Measurements from ENCODE around the gene SPRED2. TPM values are rescaled to one million over a fixed set of nuclear protein-coding genes. Genes with fewer than 3 reads are reported as not detected.

Gene SPRED2
- total RNA-seq, 1 donor from 2014 or later = 9.4 TPM

DNA sequence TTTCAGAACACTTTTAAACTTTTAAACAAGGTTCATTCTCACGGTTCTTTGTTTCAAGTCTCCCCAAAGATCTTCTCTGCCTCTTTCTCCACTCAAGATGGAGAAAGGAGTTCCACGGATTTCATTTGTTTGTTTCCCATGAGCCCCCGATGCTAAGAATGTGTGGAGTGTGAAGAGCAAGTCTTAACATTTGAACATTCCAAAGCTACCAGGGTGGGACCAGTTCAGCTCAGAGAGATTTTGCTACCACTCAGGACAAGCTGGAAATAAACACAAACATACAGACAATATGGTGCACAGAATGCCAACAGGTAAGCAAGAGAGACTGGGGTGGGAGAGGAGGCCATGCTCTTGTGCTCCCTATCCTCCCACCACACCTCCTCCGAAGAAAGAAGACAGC, 56.7 kb downstream of the SPRED2 start:
- peaks cover 9% of the 10 kb centered on the region for H3K27me3 Mint-ChIP-seq (ENCODE audit: insufficient read depth)
- intact Hi-C loops (cut with micrococcal nuclease) = no loop called here
- H3K36me3 Mint-ChIP-seq (ENCODE audit: low read depth) = peaks cover 3% of the 10 kb centered on the region
- no peak for DNase-seq (ENCODE audit: low spot score)
- H3K4me1 Mint-ChIP-seq (ENCODE audit: low read depth) = peaks cover 55% of the 10 kb centered on the region
- H3K4me3 Mint-ChIP-seq = no peak overlapping the region
- no peaks in the 10 kb centered on the region for H3K9me3 Mint-ChIP-seq
- no peak overlapping the region for H3K27ac Mint-ChIP-seq

DNA sequence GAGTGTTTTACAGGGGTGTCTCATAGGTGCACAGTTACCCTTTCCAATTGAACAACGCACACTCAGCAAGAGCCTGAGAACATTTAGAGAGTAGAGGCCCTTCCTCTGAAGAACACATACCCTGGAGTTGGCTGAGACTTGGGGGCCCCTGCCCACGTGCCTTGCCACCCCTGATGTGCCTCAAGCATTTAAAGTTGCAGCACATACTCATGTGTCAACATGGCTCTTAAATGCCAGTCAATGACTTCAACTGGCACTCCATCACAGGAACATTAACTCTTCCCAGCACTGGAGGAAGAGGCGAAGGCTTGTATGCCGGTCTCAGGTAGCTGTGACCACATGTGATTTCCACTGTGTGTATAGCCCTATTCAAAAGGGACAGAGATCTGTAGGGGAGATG, 57.4 kb downstream of the SPRED2 start:
- no peak overlapping the region for H3K4me3 Mint-ChIP-seq
- intact Hi-C loops (cut with micrococcal nuclease) = no loop called here
- no peak overlapping the region for H3K27ac Mint-ChIP-seq
- DNase-seq (ENCODE audit: low spot score) = no peak
- H3K9me3 Mint-ChIP-seq = no peaks in the 10 kb centered on the region
- peaks cover 53% of the 10 kb centered on the region for H3K4me1 Mint-ChIP-seq (ENCODE audit: low read depth)
- peaks cover 9% of the 10 kb centered on the region for H3K27me3 Mint-ChIP-seq (ENCODE audit: insufficient read depth)
- peaks cover 3% of the 10 kb centered on the region for H3K36me3 Mint-ChIP-seq (ENCODE audit: low read depth)

DNA sequence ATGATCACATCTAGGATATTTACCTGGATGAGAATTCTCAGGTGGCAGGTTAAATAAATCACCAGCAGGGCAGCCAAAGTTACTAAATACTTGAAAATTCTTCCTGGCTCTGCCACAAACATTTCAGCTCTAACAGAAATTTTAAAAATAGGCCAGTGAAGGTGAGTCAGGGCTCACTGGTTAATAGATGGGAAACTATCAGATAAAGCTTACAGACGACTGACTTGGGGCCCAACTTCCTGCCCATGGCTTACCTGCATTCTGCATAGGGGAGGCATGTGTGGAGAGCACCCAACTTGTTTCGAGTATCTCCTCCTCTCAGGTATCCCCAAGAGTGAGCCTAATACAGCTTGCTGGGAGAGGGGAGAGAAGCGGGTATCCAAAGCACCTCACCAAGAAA, 57.8 kb downstream of the SPRED2 start:
- Mint-ChIP-seq H3K4me3 (no peak overlapping the region), H3K27me3 (ENCODE audit: insufficient read depth) (peaks cover 9% of the 10 kb centered on the region), H3K4me1 (ENCODE audit: low read depth) (peaks cover 48% of the 10 kb centered on the region), H3K9me3 (no peaks in the 10 kb centered on the region), H3K27ac (no peak overlapping the region), H3K36me3 (ENCODE audit: low read depth) (peaks cover 3% of the 10 kb centered on the region)
- intact Hi-C loops (cut with micrococcal nuclease) = no loop called here
- no peak for DNase-seq (ENCODE audit: low spot score)

DNA sequence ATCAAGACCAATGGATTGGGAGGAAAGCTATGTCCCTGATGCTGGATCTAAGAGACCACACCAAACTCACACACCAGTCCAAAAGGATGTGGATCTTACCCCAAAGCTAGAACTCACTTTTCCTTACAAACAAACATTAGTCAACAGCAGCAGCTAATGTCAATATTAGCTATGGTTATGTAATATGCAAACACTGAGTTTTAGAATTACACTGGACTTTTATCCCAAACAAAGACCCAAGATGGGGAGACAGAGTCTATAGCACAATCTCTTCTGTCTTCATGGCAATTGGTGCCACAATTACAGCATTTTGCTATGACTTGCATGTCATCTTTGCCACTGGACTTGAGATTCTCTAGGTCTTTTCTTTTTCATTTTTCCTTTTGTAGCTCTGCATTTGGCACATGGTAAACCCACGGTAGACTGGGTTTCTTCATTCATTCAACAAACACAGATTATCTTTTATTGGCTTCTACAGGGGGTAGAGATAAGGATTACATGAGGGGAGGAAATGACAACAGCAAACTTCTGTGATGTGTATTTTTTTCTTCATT, 59.0 kb downstream of the SPRED2 start:
- intact Hi-C loops (cut with micrococcal nuclease) = no loop called here
- H3K36me3 Mint-ChIP-seq (ENCODE audit: low read depth) = peaks cover 3% of the 10 kb centered on the region
- DNase-seq (ENCODE audit: low spot score) = no peak
- H3K4me1 Mint-ChIP-seq (ENCODE audit: low read depth) = peaks cover 39% of the 10 kb centered on the region
- H3K9me3 Mint-ChIP-seq = no peaks in the 10 kb centered on the region
- peaks cover 9% of the 10 kb centered on the region for H3K27me3 Mint-ChIP-seq (ENCODE audit: insufficient read depth)
- H3K4me3 Mint-ChIP-seq = no peak overlapping the region
- no peak overlapping the region for H3K27ac Mint-ChIP-seq

DNA sequence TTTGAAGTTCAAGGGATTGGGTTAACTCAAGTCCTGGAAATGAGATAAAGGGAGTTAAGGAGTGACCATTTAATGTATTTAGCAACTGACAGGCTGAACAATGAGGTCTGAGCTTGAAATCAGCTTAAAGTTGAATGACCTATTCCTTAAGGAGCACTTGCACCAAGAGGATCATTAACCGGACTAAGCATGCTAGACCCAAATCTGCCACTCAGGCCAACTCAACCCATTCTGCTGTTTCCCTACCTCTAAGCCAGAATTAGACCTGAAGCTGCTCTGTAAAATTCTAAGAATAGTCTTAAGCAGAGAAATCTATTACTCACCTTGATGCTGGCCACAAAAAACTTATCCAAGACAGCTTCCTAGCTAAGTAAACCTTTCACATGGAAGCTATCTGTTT, 59.8 kb downstream of the SPRED2 start:
- intact Hi-C loops (cut with micrococcal nuclease) = no loop called here
- no peak for DNase-seq (ENCODE audit: low spot score)
- Mint-ChIP-seq H3K36me3 (ENCODE audit: low read depth) (peaks cover 3% of the 10 kb centered on the region), H3K4me3 (no peak overlapping the region), H3K27ac (no peak overlapping the region), H3K4me1 (ENCODE audit: low read depth) (peaks cover 33% of the 10 kb centered on the region), H3K9me3 (no peaks in the 10 kb centered on the region), H3K27me3 (ENCODE audit: insufficient read depth) (peaks cover 9% of the 10 kb centered on the region)

DNA sequence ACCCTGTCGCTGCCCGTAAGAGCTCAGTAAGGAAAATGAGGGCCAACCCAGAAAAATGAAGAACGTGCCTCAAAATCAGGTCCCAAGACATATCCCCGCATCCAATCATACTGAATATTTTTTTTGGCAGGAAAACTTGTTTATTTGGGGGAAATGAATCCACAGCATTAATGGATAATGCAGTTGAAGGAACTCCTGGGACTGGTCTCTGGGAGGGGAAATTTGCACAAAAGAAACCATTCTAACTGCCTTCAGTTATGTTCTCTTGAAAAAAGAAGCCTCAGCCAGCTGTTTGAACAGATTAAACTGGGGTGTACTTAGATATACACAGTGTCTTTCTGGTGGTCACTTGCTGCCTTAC, 61.3 kb downstream of the SPRED2 start:
- no peak for DNase-seq (ENCODE audit: low spot score)
- H3K4me3 Mint-ChIP-seq = no peak overlapping the region
- no peaks in the 10 kb centered on the region for H3K9me3 Mint-ChIP-seq
- H3K36me3 Mint-ChIP-seq (ENCODE audit: low read depth) = peaks cover 3% of the 10 kb centered on the region
- H3K27me3 Mint-ChIP-seq (ENCODE audit: insufficient read depth) = peaks cover 5% of the 10 kb centered on the region
- intact Hi-C loops (cut with micrococcal nuclease) = no loop called here
- H3K4me1 Mint-ChIP-seq (ENCODE audit: low read depth) = peaks cover 40% of the 10 kb centered on the region
- no peak overlapping the region for H3K27ac Mint-ChIP-seq

DNA sequence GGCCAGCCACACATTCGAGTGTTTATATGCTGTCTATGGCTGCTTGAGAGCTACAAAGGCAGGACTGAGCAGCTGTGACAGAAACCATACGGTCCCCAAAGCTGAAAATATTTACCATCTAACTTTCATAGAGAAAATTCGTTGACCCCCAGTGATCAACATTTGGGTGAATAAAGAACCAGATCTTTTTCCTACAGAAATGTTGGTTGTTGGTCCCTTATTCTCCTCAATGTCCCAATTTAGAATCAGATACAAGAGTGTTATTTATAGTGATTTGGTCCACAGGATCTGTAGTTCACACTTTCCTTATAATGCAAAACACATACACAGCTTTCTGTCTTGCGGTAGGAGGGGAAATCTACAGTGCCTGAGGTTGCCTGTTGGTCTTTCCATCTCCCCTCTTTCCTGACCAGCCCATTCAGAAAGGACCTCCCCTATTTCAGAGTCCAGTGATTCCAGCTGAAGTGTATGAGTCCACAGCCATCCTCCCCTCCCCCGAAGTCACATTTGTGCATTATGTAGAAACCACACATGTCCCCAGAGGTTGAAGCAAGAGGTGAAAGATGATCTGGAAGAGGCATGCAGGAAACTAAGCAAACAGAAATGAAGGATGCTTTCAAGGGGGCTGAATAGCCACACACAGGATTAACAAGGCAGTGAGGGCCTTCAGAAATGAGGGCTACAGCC, 61.9 kb downstream of the SPRED2 start:
- H3K27me3 Mint-ChIP-seq (ENCODE audit: insufficient read depth) = peaks cover 5% of the 10 kb centered on the region
- DNase-seq (ENCODE audit: low spot score) = no peak
- H3K27ac Mint-ChIP-seq = no peak overlapping the region
- peaks cover 3% of the 10 kb centered on the region for H3K36me3 Mint-ChIP-seq (ENCODE audit: low read depth)
- no peaks in the 10 kb centered on the region for H3K9me3 Mint-ChIP-seq
- intact Hi-C loops (cut with micrococcal nuclease) = no loop called here
- no peak overlapping the region for H3K4me3 Mint-ChIP-seq
- H3K4me1 Mint-ChIP-seq (ENCODE audit: low read depth) = peaks cover 41% of the 10 kb centered on the region

DNA sequence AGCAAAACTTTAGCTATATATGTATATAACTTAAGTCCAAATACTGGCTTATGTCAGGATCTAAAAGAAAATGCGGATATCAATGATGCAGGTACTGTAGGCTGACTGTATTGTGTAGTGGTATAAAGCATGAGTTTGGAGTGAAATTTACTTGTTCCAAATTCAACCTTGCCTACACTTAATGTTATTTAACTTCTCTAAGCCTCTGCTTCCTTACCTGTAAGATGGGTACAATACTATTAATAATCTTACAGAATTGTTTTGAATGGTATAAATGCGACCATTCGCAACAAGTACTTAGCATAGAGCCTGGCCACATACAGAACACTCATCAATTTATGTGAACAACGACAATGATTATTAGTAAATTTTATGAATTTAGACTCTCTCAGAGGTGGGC, 62.4 kb downstream of the SPRED2 start:
- peaks cover 5% of the 10 kb centered on the region for H3K27me3 Mint-ChIP-seq (ENCODE audit: insufficient read depth)
- peaks cover 3% of the 10 kb centered on the region for H3K36me3 Mint-ChIP-seq (ENCODE audit: low read depth)
- H3K27ac Mint-ChIP-seq = no peak overlapping the region
- intact Hi-C loops (cut with micrococcal nuclease) = no loop called here
- H3K4me3 Mint-ChIP-seq = no peak overlapping the region
- DNase-seq (ENCODE audit: low spot score) = no peak
- no peaks in the 10 kb centered on the region for H3K9me3 Mint-ChIP-seq
- H3K4me1 Mint-ChIP-seq (ENCODE audit: low read depth) = peaks cover 47% of the 10 kb centered on the region

DNA sequence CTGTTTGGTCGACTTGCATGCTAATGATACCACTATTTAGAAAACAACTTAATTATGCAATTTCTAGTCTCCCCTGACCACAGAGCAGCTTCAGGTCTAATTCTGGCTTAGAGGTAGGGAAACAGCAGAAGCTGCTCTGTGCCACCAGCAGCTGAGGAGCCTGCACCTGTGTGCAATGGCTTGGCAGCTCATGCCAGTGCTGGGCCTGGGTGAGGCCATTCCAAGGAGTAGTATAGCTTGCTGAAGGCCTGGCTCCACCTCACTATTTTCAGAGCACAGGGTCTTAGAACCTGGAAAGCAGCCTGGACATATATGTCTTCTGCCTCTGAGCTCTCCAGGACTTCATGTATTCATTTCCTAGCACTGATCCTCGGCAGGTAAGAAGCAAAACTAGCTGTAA, 62.8 kb downstream of the SPRED2 start:
- Mint-ChIP-seq H3K4me1 (ENCODE audit: low read depth) (peaks cover 43% of the 10 kb centered on the region), H3K27ac (no peak overlapping the region), H3K4me3 (no peak overlapping the region), H3K36me3 (ENCODE audit: low read depth) (peaks cover 3% of the 10 kb centered on the region), H3K27me3 (ENCODE audit: insufficient read depth) (peaks cover 5% of the 10 kb centered on the region), H3K9me3 (no peaks in the 10 kb centered on the region)
- intact Hi-C loops (cut with micrococcal nuclease) = no loop called here
- DNase-seq (ENCODE audit: low spot score) = no peak

DNA sequence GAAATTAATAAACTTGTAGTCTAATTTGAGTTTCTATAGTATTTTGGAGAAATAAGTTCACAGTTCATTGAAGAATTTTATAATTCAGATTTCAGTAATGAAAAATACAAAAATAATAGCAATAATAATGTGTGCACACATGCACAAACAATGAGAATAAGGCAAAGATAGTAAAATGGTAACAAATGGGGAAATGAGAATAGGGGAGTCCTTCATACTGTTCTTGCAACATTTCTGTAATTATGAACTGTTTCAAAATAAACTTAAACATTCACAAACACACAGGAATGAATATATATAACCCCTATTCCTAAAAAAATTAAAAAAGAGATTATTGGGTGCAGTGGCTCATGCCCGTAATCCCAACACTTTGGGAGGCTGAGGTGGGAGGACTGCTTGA, 63.9 kb downstream of the SPRED2 start:
- intact Hi-C loops (cut with micrococcal nuclease) = no loop called here
- no peak for DNase-seq (ENCODE audit: low spot score)
- Mint-ChIP-seq H3K27ac (no peak overlapping the region), H3K4me1 (ENCODE audit: low read depth) (peaks cover 41% of the 10 kb centered on the region), H3K27me3 (ENCODE audit: insufficient read depth) (peaks cover 3% of the 10 kb centered on the region), H3K9me3 (no peaks in the 10 kb centered on the region), H3K4me3 (no peak overlapping the region), H3K36me3 (ENCODE audit: low read depth) (peaks cover 3% of the 10 kb centered on the region)

DNA sequence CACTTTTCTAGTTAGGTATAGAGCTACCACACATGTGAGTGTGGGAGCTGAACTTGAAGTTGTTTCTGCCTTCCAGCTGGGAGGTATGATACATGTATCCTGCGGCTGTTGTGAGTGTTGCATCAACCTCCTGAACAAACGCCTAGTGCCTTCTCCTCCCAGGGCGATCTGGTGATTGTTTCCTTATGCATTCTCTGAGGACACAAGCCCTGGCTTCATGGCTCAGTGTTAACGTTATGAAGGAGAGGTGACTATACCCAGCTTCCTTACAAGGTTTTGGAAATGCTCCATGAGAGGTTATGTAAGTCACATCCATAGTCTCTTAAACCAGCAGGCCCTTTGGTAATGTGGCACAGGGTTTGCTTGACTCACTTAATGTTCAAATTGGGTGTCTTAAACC, 64.9 kb downstream of the SPRED2 start:
- peaks cover 3% of the 10 kb centered on the region for H3K36me3 Mint-ChIP-seq (ENCODE audit: low read depth)
- H3K27ac Mint-ChIP-seq = no peak overlapping the region
- no peaks in the 10 kb centered on the region for H3K9me3 Mint-ChIP-seq
- peaks cover 40% of the 10 kb centered on the region for H3K4me1 Mint-ChIP-seq (ENCODE audit: low read depth)
- no peak for DNase-seq (ENCODE audit: low spot score)
- H3K27me3 Mint-ChIP-seq (ENCODE audit: insufficient read depth) = peaks cover 3% of the 10 kb centered on the region
- H3K4me3 Mint-ChIP-seq = no peak overlapping the region
- intact Hi-C loops (cut with micrococcal nuclease) = no loop called here

DNA sequence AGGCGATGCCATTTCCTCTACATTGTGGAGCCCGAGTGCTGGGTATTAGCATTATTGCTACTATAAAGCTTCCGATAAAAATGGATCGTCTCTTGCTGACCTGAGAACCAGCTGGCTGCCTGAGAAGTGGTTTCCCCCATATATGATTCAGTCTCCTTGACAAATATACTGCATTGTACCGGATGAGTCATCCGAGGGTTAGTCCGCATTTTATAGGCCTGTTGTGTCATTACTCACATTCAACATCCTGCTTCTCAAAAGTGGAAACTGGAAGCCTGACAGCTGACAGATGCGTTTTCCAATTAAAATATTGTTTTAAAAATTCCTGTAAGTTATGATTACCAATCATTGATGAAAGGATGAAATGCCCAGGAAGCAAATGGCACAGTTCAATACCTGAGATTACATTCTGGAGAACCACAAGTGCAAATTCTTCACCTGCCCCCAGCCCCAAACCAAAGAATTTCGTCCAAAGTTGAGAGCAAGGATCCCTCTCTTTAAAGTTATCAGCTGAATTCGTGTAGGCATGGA, 65.7 kb downstream of the SPRED2 start:
- no peaks in the 10 kb centered on the region for H3K9me3 Mint-ChIP-seq
- peaks cover 43% of the 10 kb centered on the region for H3K4me1 Mint-ChIP-seq (ENCODE audit: low read depth)
- no peak for DNase-seq (ENCODE audit: low spot score)
- peaks cover 3% of the 10 kb centered on the region for H3K36me3 Mint-ChIP-seq (ENCODE audit: low read depth)
- intact Hi-C loops (cut with micrococcal nuclease) = loop anchor here (1.0 kb wide), 1 partner anchor 11 kb away; no protein-coding TSS in a partner anchor
- no peak overlapping the region for H3K27ac Mint-ChIP-seq
- no peak overlapping the region for H3K4me3 Mint-ChIP-seq
- H3K27me3 Mint-ChIP-seq (ENCODE audit: insufficient read depth) = peaks cover 2% of the 10 kb centered on the region

DNA sequence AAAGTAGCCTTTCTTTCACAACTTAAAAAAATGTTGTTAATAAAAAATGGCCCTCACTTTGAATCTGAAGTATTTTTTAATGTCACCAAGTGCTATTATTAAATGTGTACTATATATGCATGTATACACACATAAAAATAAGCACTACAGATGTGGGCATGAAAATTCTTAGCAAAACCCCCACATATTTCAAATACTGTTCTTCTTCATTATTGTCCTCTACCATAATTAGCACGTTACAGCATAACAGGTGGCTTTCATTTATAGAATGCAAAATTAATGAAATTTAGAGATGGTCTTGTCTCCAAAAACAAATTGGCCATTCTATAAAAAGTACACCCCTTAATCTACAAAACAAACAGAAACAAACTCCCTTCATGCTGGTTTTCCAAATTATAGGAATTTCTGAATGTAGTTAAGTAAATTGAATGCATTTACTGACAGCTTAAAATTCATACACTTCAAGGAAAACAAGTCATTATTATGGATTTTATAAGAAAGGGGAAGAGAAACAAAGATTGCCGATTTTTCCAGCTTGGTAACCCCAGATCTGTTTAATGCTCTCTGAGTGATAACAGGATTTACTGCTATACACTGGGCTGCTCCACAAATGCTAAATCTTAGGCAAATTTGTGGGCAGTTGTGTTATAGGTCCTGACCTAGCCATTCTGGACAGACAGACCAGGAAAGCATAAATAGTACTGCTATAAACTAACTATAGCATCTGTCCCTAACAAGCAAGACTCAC, 67.2 kb downstream of the SPRED2 start:
- Mint-ChIP-seq H3K36me3 (ENCODE audit: low read depth) (peaks cover 1% of the 10 kb centered on the region), H3K4me3 (no peak overlapping the region), H3K27me3 (ENCODE audit: insufficient read depth) (peaks cover 2% of the 10 kb centered on the region), H3K9me3 (no peaks in the 10 kb centered on the region), H3K27ac (no peak overlapping the region), H3K4me1 (ENCODE audit: low read depth) (peaks cover 46% of the 10 kb centered on the region)
- intact Hi-C loops (cut with micrococcal nuclease) = no loop called here
- DNase-seq (ENCODE audit: low spot score) = no peak

Measured in activated T-helper 1 cell treated with anti-CD3 and anti-CD28 coated beads, Interleukin-12 subunit alpha, Interleukin-12 subunit beta, Interleukin-2, Interleukin-4 antibody, amounts not matched to agents 30 ng/mL and 10 ng/mL and 1 ng/mL, durations not matched to agents 14 hours and 24 hours and 36 hours (primary cell).